ENCODE data around the gene BCAS1.

- TF ChIP-seq CTCF (IDR thresholded peaks at IDR 0.05; ENCODE audit: borderline replicate concordance, extremely low read depth, low read length, poor library complexity, severe bottlenecking) (no peak), EZH2 (IDR thresholded peaks at IDR 0.05; ENCODE audit: borderline replicate concordance, low read depth, low read length, severe bottlenecking) (no peak)
Measured at GRCh38 chr20:54107181-54107580, 36.8 kb upstream of the BCAS1 start.

Data from DND-41 (cell line).